GM18508 (cell line): ENCODE measurements around the gene SMIM29.

Source experiments
- ATAC-seq: cut with Tn5 transposase; IDR thresholded peaks from one replicate; pipeline ENCODE4 v1.9.1; 2021; ENCODE audit warnings: moderate number of reproducible peaks; ENCODE audit not compliant: insufficient read depth, unreplicated experiment

The SMIM29 gene

GRCh38 chr6:34200340-34200971 is 48.4 kb downstream of the SMIM29 start:
- no peak for ATAC-seq

- ATAC-seq: no peak
These were observed 52.0 kb downstream of the SMIM29 start for GRCh38 chr6:34196833-34197195.
